ENCODE data around the gene OR10R2. TPM values are rescaled to one million over a fixed set of nuclear protein-coding genes. Genes with fewer than 3 reads are reported as not detected.
"Not testable (repeated sequence)": the region's sequence is repeated elsewhere in the genome, so short reads cannot be mapped to it uniquely, and the experiment has no call there.

Gene OR10R2
- not detected for polyA plus RNA-seq
- long read RNA-seq, donor 1 = 0 reads
- long read RNA-seq, donor 2 = 0 reads
- long read RNA-seq, donor 3 = 0 reads
- long read RNA-seq, donor 4 = 0 reads
- long read RNA-seq, donor 5 = 0 reads
- long read RNA-seq, donor 6 = 0 reads
- long read RNA-seq, donor 7 = 0 reads
- long read RNA-seq, donor 8 = 0 reads
- long read RNA-seq, donor 9 = 0 reads
- long read RNA-seq, donor 10 = 0 reads

- Histone ChIP-seq H3K36me3 (ENCODE audit: control insufficient read depth in 3 of 3, insufficient read depth in 2 of 3, low read depth in 1 of 3, low read length in 3 of 3) (no peaks in the 10 kb centered on the region), H3K9me3 (ENCODE audit: control insufficient read depth in 2 of 2, insufficient read depth in 1 of 2, low read depth in 1 of 2, low read length in 1 of 2) (no peaks in the 10 kb centered on the region), H3K27me3 (ENCODE audit: control insufficient read depth in 3 of 3, insufficient read depth in 3 of 3, low read length in 3 of 3) (no peaks in the 10 kb centered on the region), H3K4me1 (ENCODE audit: control insufficient read depth in 3 of 3, insufficient read depth in 2 of 3, low read depth in 1 of 3, low read length in 2 of 3) (no peaks in the 10 kb centered on the region), H3K4me3 (ENCODE audit: low read depth in 1 of 3, low read length in 3 of 3) (no peak within 1 kb of the TSS), H3K27ac (ENCODE audit: low read depth in 1 of 3, low read length in 2 of 3) (no peak within 1 kb of the TSS)
- DNase-seq = no peak
- no peak for FAIRE-seq
Observed at GRCh38 chr1:158471920-158472319, at the start of gene OR10R2. Gene OR10R2, plus strand, starts transcription at chr1:158472220. Its CDS starts 106 bp downstream, at chr1:158472326.

- Histone ChIP-seq H3K27me3 (ENCODE audit: control insufficient read depth in 3 of 3, insufficient read depth in 3 of 3, low read length in 3 of 3) (no peaks in the 10 kb centered on the region), H3K4me1 (ENCODE audit: control insufficient read depth in 3 of 3, insufficient read depth in 2 of 3, low read depth in 1 of 3, low read length in 2 of 3) (no peaks in the 10 kb centered on the region), H3K27ac (ENCODE audit: low read depth in 1 of 3, low read length in 2 of 3) (no peak overlapping the region), H3K36me3 (ENCODE audit: control insufficient read depth in 3 of 3, insufficient read depth in 2 of 3, low read depth in 1 of 3, low read length in 3 of 3) (no peaks in the 10 kb centered on the region), H3K9me3 (ENCODE audit: control insufficient read depth in 2 of 2, insufficient read depth in 1 of 2, low read depth in 1 of 2, low read length in 1 of 2) (no peaks in the 10 kb centered on the region), H3K4me3 (ENCODE audit: low read depth in 1 of 3, low read length in 3 of 3) (no peak overlapping the region)
- no peak for DNase-seq
- FAIRE-seq = no peak
Observed at GRCh38 chr1:158425027-158425426, 47.0 kb upstream of the OR10R2 start.

GRCh38 chr1:158426137-158426536 is 45.9 kb upstream of the OR10R2 start, which contains the start of gene OR10K2:
Gene OR10K2, minus strand, starts transcription at chr1:158426237. Its CDS starts 5,371 bp downstream, at chr1:158420866.
- DNase-seq (no peak), FAIRE-seq (no peak)
- no peaks in the 10 kb centered on the region for H3K36me3 ChIP-seq (ENCODE audit: control insufficient read depth in 3 of 3, insufficient read depth in 2 of 3, low read depth in 1 of 3, low read length in 3 of 3)
- no peaks in the 10 kb centered on the region for H3K27me3 ChIP-seq (ENCODE audit: control insufficient read depth in 3 of 3, insufficient read depth in 3 of 3, low read length in 3 of 3)
- no peaks in the 10 kb centered on the region for H3K9me3 ChIP-seq (ENCODE audit: control insufficient read depth in 2 of 2, insufficient read depth in 1 of 2, low read depth in 1 of 2, low read length in 1 of 2)
- H3K27ac ChIP-seq (ENCODE audit: low read depth in 1 of 3, low read length in 2 of 3) = no peak within 1 kb of the TSS
- H3K4me1 ChIP-seq (ENCODE audit: control insufficient read depth in 3 of 3, insufficient read depth in 2 of 3, low read depth in 1 of 3, low read length in 2 of 3) = no peaks in the 10 kb centered on the region
- no peak within 1 kb of the TSS for H3K4me3 ChIP-seq (ENCODE audit: low read depth in 1 of 3, low read length in 3 of 3)
- WGBS, 3 donors = 76 to 92% (median 84%) methylated on average over 1 of the region's 1 CpG

- H3K27me3 ChIP-seq (ENCODE audit: control insufficient read depth in 3 of 3, insufficient read depth in 3 of 3, low read length in 3 of 3); H3K36me3 ChIP-seq (ENCODE audit: control insufficient read depth in 3 of 3, insufficient read depth in 2 of 3, low read depth in 1 of 3, low read length in 3 of 3); H3K4me3 ChIP-seq (ENCODE audit: low read depth in 1 of 3, low read length in 3 of 3); H3K4me1 ChIP-seq (ENCODE audit: control insufficient read depth in 3 of 3, insufficient read depth in 2 of 3, low read depth in 1 of 3, low read length in 2 of 3); DNase-seq; FAIRE-seq; H3K27ac ChIP-seq (ENCODE audit: low read depth in 1 of 3, low read length in 2 of 3); H3K9me3 ChIP-seq (ENCODE audit: control insufficient read depth in 2 of 2, insufficient read depth in 1 of 2, low read depth in 1 of 2, low read length in 1 of 2): not testable (repeated sequence)
- WGBS, 3 donors = 41 to 51% (median 45%) methylated on average over 3 of the region's 3 CpGs
Observed at GRCh38 chr1:158430163-158430562, 41.9 kb upstream of the OR10R2 start.

- H3K27ac ChIP-seq (ENCODE audit: low read depth in 1 of 3, low read length in 2 of 3) = no peak overlapping the region
- no peaks in the 10 kb centered on the region for H3K4me1 ChIP-seq (ENCODE audit: control insufficient read depth in 3 of 3, insufficient read depth in 2 of 3, low read depth in 1 of 3, low read length in 2 of 3)
- no peak for FAIRE-seq
- H3K9me3 ChIP-seq (ENCODE audit: control insufficient read depth in 2 of 2, insufficient read depth in 1 of 2, low read depth in 1 of 2, low read length in 1 of 2) = peaks cover 0 to 4% of the 10 kb centered on the region in 2 donors
- DNase-seq = no peak
- H3K36me3 ChIP-seq (ENCODE audit: control insufficient read depth in 3 of 3, insufficient read depth in 2 of 3, low read depth in 1 of 3, low read length in 3 of 3) = no peaks in the 10 kb centered on the region
- no peak overlapping the region for H3K4me3 ChIP-seq (ENCODE audit: low read depth in 1 of 3, low read length in 3 of 3)
- WGBS, 3 donors = 48 to 52% (median 49%) methylated on average over 3 of the region's 3 CpGs
- no peaks in the 10 kb centered on the region for H3K27me3 ChIP-seq (ENCODE audit: control insufficient read depth in 3 of 3, insufficient read depth in 3 of 3, low read length in 3 of 3)
Observed at GRCh38 chr1:158434741-158435140, 37.3 kb upstream of the OR10R2 start.

- no peaks in the 10 kb centered on the region for H3K4me1 ChIP-seq (ENCODE audit: control insufficient read depth in 3 of 3, insufficient read depth in 2 of 3, low read depth in 1 of 3, low read length in 2 of 3)
- no peaks in the 10 kb centered on the region for H3K36me3 ChIP-seq (ENCODE audit: control insufficient read depth in 3 of 3, insufficient read depth in 2 of 3, low read depth in 1 of 3, low read length in 3 of 3)
- no peak for FAIRE-seq
- H3K4me3 ChIP-seq (ENCODE audit: low read depth in 1 of 3, low read length in 3 of 3) = no peak overlapping the region
- peaks cover 0 to 3% (median 0%) of the 10 kb centered on the region in 3 donors for H3K27me3 ChIP-seq (ENCODE audit: control insufficient read depth in 3 of 3, insufficient read depth in 3 of 3, low read length in 3 of 3)
- 76 to 81% (median 78%) methylated on average over 4 of the region's 4 CpGs for WGBS, 3 donors
- H3K27ac ChIP-seq (ENCODE audit: low read depth in 1 of 3, low read length in 2 of 3) = no peak overlapping the region
- no peak for DNase-seq
- no peaks in the 10 kb centered on the region for H3K9me3 ChIP-seq (ENCODE audit: control insufficient read depth in 2 of 2, insufficient read depth in 1 of 2, low read depth in 1 of 2, low read length in 1 of 2)
Observed at GRCh38 chr1:158445376-158445775, 26.6 kb upstream of the OR10R2 start.

- Histone ChIP-seq H3K27ac (ENCODE audit: low read depth in 1 of 3, low read length in 2 of 3) (no peak overlapping the region), H3K9me3 (ENCODE audit: control insufficient read depth in 2 of 2, insufficient read depth in 1 of 2, low read depth in 1 of 2, low read length in 1 of 2) (no peaks in the 10 kb centered on the region), H3K27me3 (ENCODE audit: control insufficient read depth in 3 of 3, insufficient read depth in 3 of 3, low read length in 3 of 3) (no peaks in the 10 kb centered on the region), H3K4me1 (ENCODE audit: control insufficient read depth in 3 of 3, insufficient read depth in 2 of 3, low read depth in 1 of 3, low read length in 2 of 3) (no peaks in the 10 kb centered on the region), H3K4me3 (ENCODE audit: low read depth in 1 of 3, low read length in 3 of 3) (no peak overlapping the region), H3K36me3 (ENCODE audit: control insufficient read depth in 3 of 3, insufficient read depth in 2 of 3, low read depth in 1 of 3, low read length in 3 of 3) (no peaks in the 10 kb centered on the region)
- FAIRE-seq (no peak), DNase-seq (no peak)
- 82 to 95% (median 90%) methylated on average over 1 of the region's 1 CpG for WGBS, 3 donors
Observed at GRCh38 chr1:158454537-158454936, 17.5 kb upstream of the OR10R2 start.

GRCh38 chr1:158457246-158457645 is 14.8 kb upstream of the OR10R2 start:
- no peaks in the 10 kb centered on the region for H3K4me1 ChIP-seq (ENCODE audit: control insufficient read depth in 3 of 3, insufficient read depth in 2 of 3, low read depth in 1 of 3, low read length in 2 of 3)
- H3K27ac ChIP-seq (ENCODE audit: low read depth in 1 of 3, low read length in 2 of 3) = no peak overlapping the region
- DNase-seq (no peak), FAIRE-seq (no peak)
- H3K4me3 ChIP-seq (ENCODE audit: low read depth in 1 of 3, low read length in 3 of 3) = no peak overlapping the region
- H3K36me3 ChIP-seq (ENCODE audit: control insufficient read depth in 3 of 3, insufficient read depth in 2 of 3, low read depth in 1 of 3, low read length in 3 of 3) = no peaks in the 10 kb centered on the region
- H3K9me3 ChIP-seq (ENCODE audit: control insufficient read depth in 2 of 2, insufficient read depth in 1 of 2, low read depth in 1 of 2, low read length in 1 of 2) = no peaks in the 10 kb centered on the region
- H3K27me3 ChIP-seq (ENCODE audit: control insufficient read depth in 3 of 3, insufficient read depth in 3 of 3, low read length in 3 of 3) = no peaks in the 10 kb centered on the region

- H3K4me1 ChIP-seq (ENCODE audit: control insufficient read depth in 3 of 3, insufficient read depth in 2 of 3, low read depth in 1 of 3, low read length in 2 of 3) = no peaks in the 10 kb centered on the region
- no peak overlapping the region for H3K27ac ChIP-seq (ENCODE audit: low read depth in 1 of 3, low read length in 2 of 3)
- FAIRE-seq (no peak), DNase-seq (no peak)
- H3K27me3 ChIP-seq (ENCODE audit: control insufficient read depth in 3 of 3, insufficient read depth in 3 of 3, low read length in 3 of 3) = no peaks in the 10 kb centered on the region
- H3K9me3 ChIP-seq (ENCODE audit: control insufficient read depth in 2 of 2, insufficient read depth in 1 of 2, low read depth in 1 of 2, low read length in 1 of 2) = no peaks in the 10 kb centered on the region
- no peaks in the 10 kb centered on the region for H3K36me3 ChIP-seq (ENCODE audit: control insufficient read depth in 3 of 3, insufficient read depth in 2 of 3, low read depth in 1 of 3, low read length in 3 of 3)
- no peak overlapping the region for H3K4me3 ChIP-seq (ENCODE audit: low read depth in 1 of 3, low read length in 3 of 3)
Observed at GRCh38 chr1:158458263-158458662, 13.8 kb upstream of the OR10R2 start.

Data from small intestine (tissue), 16 donors.